ENCODE data around the gene NUS1. TPM values are rescaled to one million over a fixed set of nuclear protein-coding genes. Genes with fewer than 3 reads are reported as not detected.

NUS1 gene
- 13.6 to 29.9 TPM (median 27.8 TPM) in 5 replicates for total RNA-seq (2022; extraction: Qiagen RNA extraction; ENCODE audit: low read depth)

DNA sequence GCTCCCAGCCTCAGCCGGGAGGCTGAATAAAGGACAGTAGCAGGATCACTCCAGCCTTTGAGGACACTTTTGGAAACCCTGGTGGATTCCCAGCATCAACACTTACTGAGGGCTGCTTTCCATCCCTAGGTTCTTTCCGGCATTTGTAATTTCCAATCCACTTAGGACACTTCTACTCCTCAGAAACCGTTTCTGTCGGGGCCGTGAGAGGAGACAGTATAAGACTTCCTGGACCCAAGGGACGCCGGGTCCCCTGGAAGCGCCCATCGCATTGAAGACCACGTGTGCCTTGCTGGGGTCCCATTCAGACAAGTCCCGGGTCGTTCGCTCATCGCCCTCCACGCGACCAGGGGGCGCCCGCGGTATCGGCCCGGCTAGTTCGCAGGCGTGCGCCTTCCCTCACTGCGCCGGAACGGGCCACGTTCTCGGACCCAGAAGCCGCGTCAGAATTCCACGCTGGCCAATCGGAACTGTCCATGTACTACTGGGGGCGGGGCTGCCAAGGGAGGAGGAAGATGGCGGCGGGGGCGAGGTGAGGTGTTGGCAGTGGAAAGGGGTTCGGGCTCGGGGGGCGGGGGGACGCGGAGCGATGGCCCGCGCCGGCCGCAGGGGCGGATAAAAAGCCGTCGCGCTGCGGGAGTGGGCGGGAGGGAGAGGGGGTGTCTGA, at the start of gene NUS1:
TSS of gene NUS1 (plus strand) at position 479 of the 667 bp plus-strand sequence. CDS start 202 bp downstream, outside the sequence.

Other genes with a start within 250 kb of the NUS1 start
- 0.13 to 0.29 TPM (median 0.20 TPM) in 5 replicates for gene ROS1, start 249.5 kb upstream of the NUS1 start, total RNA-seq (2022; extraction: Qiagen RNA extraction; ENCODE audit: low read depth)
- gene DCBLD1, start 192.8 kb upstream of the NUS1 start, total RNA-seq (2022; extraction: Qiagen RNA extraction; ENCODE audit: low read depth): 23.3 to 34.7 TPM (median 31.0 TPM) in 5 replicates
- gene GOPC, start 73.0 kb upstream of the NUS1 start, total RNA-seq (2022; extraction: Qiagen RNA extraction; ENCODE audit: low read depth): 7.7 to 17.3 TPM (median 16.6 TPM) in 5 replicates
- 0.02 TPM in 1 of 5 replicates, not detected in the others for gene SLC35F1, start 231.8 kb downstream of the NUS1 start, total RNA-seq (2022; extraction: Qiagen RNA extraction; ENCODE audit: low read depth)